Hematopoietic multipotent progenitor cell (in vitro differentiated cells): Measurements from ENCODE around the gene RNF8. TPM values are rescaled to one million over a fixed set of nuclear protein-coding genes. Genes with fewer than 3 reads are reported as not detected.
"Not testable (repeated sequence)": the region's sequence is repeated elsewhere in the genome, so short reads cannot be mapped to it uniquely, and the experiment has no call there.

Experiments used
- DNase-seq, 3 donors: peaks; one replicate each; pipeline ENCODE4 v3.0.0-alpha.2; 2011 to 2015; ENCODE audit warnings: low read depth in 2 of 3, low spot score in 2 of 3
- small RNA-seq: library from RNA; depleted of rRNA; stranded (forward); fragments of <200 nt; gene quantifications from one replicate; pipeline ENCODE3, GENCODE V24; 2012
- total RNA-seq: library from RNA; depleted of rRNA; stranded (reverse); fragments of >200 nt; gene quantifications from one replicate; pipeline ENCODE4 v1.2.3, GENCODE V29; 2012

The RNF8 gene
- total RNA-seq, 1 donor = 16.4 TPM

GRCh38 chr6:37442416-37443215, 88.8 kb downstream of the RNF8 start:
- DNase-seq = peak in 1 of 3 donors; percentile 26

- not testable (repeated sequence) for DNase-seq
Measured at GRCh38 chr6:37443216-37443542, 89.4 kb downstream of the RNF8 start.

Small RNAs within 50 kb of the gene (small RNA-seq; reads per million reads assigned to genes)
- not detected for gene RN7SL273P

Other genes with a start within 250 kb of the RNF8 start
- 114 TPM for gene PIM1, start 183.8 kb upstream of the RNF8 start, total RNA-seq
- 10.0 TPM for gene TBC1D22B, start 96.2 kb upstream of the RNF8 start, total RNA-seq
- 13.7 TPM for gene TMEM217, start 95.8 kb upstream of the RNF8 start, total RNA-seq
- gene CMTR1, start 79.2 kb downstream of the RNF8 start, total RNA-seq = 33.4 TPM
- gene CCDC167, start 145.9 kb downstream of the RNF8 start, total RNA-seq = 7.0 TPM